Caco-2 (cell line): ENCODE measurements around the gene PDCD6IP. TPM values are rescaled to one million over a fixed set of nuclear protein-coding genes. Genes with fewer than 3 reads are reported as not detected.

Experiments
- BruUV-seq: library from RNA; stranded (reverse); fragments of 400-500 nt; replicated peaks from 2 replicates; lab custom pipeline; 2021; lab: Mats Ljungman, UMichigan
- CTCF ChIA-PET: fragments of 300-600 bp; sonication (Branson Sonifier 250); formaldehyde crosslinking; loops from one replicate; lab custom pipeline; 2022; ENCODE audit warnings: antibody characterized with exemption; lab: Charles Lee
- POLR2A ChIA-PET: fragments of 300-600 bp; sonication (Branson Sonifier 250); formaldehyde crosslinking; loops from one replicate; lab custom pipeline; 2022; ENCODE audit warnings: antibody characterized with exemption; lab: Charles Lee
- DNase-seq, 2 experiments: peaks; one replicate each; pipeline versions ENCODE4 v3.0.0 to v3.0.0-alpha.2; 2020 to 2022
- H3K27me3 ChIP-seq: replicated peaks from 2 replicates; pipeline ENCODE4 v1.6.0; 2011; ENCODE audit warnings: low read length; ENCODE audit not compliant: control insufficient read depth, insufficient read depth
- H3K36me3 ChIP-seq: 2 replicates; pipeline ENCODE4 v1.5.1; 2011; ENCODE audit warnings: low read length; ENCODE audit not compliant: control insufficient read depth, insufficient read depth
- H3K4me1 ChIP-seq: fragments of 250-450 bp; sonication (Bioruptor Pico); 2 replicates; pipeline ENCODE4 v1.5.1; 2020; ENCODE audit warnings: mild to moderate bottlenecking
- H3K4me3 ChIP-seq: 2 replicates; pipeline ENCODE4 v1.5.1; 2011; ENCODE audit warnings: low read depth, mild to moderate bottlenecking, control low read depth, low read length
- H3K9me3 ChIP-seq: fragments of 250-450 bp; sonication (Bioruptor Pico); 2 replicates; pipeline ENCODE4 v1.5.1; 2020; ENCODE audit warnings: mild to moderate bottlenecking, moderate library complexity
- H3K27ac Mint-ChIP-seq: one replicate; pipeline ENCODE4 v1.8.0; 2022; ENCODE audit warnings: mixed read lengths; ENCODE audit not compliant: unreplicated experiment
- H3K27me3 Mint-ChIP-seq: one replicate; pipeline ENCODE4 v1.8.0; 2022; ENCODE audit warnings: mixed read lengths; ENCODE audit not compliant: insufficient read depth, unreplicated experiment
- H3K36me3 Mint-ChIP-seq: one replicate; pipeline ENCODE4 v1.8.0; 2022; ENCODE audit warnings: mild to moderate bottlenecking, mixed read lengths; ENCODE audit not compliant: insufficient read depth, unreplicated experiment
- H3K4me1 Mint-ChIP-seq: one replicate; pipeline ENCODE4 v1.8.0; 2022; ENCODE audit warnings: low read depth, mixed read lengths; ENCODE audit not compliant: unreplicated experiment
- H3K4me3 Mint-ChIP-seq: one replicate; pipeline ENCODE4 v1.8.0; 2022; ENCODE audit warnings: mild to moderate bottlenecking, moderate library complexity, mixed read lengths; ENCODE audit not compliant: unreplicated experiment
- H3K9me3 Mint-ChIP-seq: one replicate; pipeline ENCODE4 v1.8.0; 2022; ENCODE audit warnings: mixed read lengths; ENCODE audit not compliant: unreplicated experiment
- intact Hi-C: fragments of 100-400 bp; cut with micrococcal nuclease; formaldehyde crosslinking; loops from one replicate; pipeline ENCODE4 v1.10.0; 2022; ENCODE audit not compliant: unreplicated experiment
- total RNA-seq: library from RNA; stranded (reverse); gene quantifications from 2 replicates; pipeline ENCODE4 v1.2.3, GENCODE V29; 2022
- TF ChIP-seq, protein P1 (sequence below), 2 experiments: fragments of 200-600 bp in 1 of 2; IDR thresholded peaks; 1 replicate in 1 of 2; 2 replicates in 1 of 2; pipeline versions ENCODE4 v1.5.1 to v1.8.0; 2011 to 2022; ENCODE audit warnings: antibody characterized with exemption in 1 of 2, control low read depth in 1 of 2, inconsistent platforms in 1 of 2, low read depth in 1 of 2, low read length in 1 of 2, mild to moderate bottlenecking in 1 of 2, moderate library complexity in 1 of 2; ENCODE audit not compliant: insufficient read depth in 1 of 2, severe bottlenecking in 1 of 2, unreplicated experiment in 1 of 2

Gene PDCD6IP
- total RNA-seq, 1 experiment from 2014 or later: 185 TPM

DNA sequence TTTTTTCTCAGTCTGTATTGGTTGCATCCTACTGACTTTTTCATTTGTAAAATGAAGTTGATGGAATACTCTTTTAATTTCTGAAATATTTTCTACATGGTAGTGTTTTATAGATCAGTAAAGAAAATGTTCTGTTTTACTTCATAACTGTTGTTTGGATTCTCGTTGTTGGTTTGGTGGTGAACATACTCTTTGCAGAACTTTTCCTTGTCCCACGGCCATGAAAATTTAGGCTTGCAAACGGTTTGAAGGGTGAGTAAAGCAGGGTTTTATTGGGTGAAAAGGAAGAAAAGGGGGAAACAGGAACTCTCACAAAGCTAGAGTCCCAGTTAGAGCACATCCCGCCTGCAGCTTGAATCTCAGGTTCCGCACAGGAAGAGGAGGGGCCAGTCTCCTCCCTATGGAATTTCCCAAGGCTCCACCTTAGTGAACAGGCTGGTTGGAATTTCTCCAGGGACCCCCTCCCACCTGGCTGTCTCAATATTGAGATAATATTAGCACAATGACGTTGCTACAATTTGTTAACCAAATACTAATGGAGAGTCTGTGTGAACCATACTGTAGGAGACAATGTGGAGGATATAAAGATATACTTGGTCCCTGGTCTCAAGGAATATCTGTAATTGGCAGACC, 5.6 kb downstream of the PDCD6IP start:
- Histone ChIP-seq H3K4me3 (no peak overlapping the region), H3K27me3 (no peaks in the 10 kb centered on the region), H3K9me3 (no peaks in the 10 kb centered on the region; the same call in 1 of the 2 replicates), H3K4me1 (peaks cover 10% of the 10 kb centered on the region; the same call in 1 of the 2 replicates), H3K36me3 (peaks cover 1% of the 10 kb centered on the region)
- ChIA-PET CTCF (no interaction called here), POLR2A (no interaction called here)
- Mint-ChIP-seq H3K9me3 (peaks cover 14% of the 10 kb centered on the region), H3K36me3 (peaks cover 38% of the 10 kb centered on the region), H3K27ac (peak overlapping the region; percentile 35), H3K4me1 (no peaks in the 10 kb centered on the region), H3K27me3 (no peaks in the 10 kb centered on the region), H3K4me3 (no peak overlapping the region)
- DNase-seq: peak in 1 of 2 experiments; percentile 24
- TF ChIP-seq, protein P1, sequence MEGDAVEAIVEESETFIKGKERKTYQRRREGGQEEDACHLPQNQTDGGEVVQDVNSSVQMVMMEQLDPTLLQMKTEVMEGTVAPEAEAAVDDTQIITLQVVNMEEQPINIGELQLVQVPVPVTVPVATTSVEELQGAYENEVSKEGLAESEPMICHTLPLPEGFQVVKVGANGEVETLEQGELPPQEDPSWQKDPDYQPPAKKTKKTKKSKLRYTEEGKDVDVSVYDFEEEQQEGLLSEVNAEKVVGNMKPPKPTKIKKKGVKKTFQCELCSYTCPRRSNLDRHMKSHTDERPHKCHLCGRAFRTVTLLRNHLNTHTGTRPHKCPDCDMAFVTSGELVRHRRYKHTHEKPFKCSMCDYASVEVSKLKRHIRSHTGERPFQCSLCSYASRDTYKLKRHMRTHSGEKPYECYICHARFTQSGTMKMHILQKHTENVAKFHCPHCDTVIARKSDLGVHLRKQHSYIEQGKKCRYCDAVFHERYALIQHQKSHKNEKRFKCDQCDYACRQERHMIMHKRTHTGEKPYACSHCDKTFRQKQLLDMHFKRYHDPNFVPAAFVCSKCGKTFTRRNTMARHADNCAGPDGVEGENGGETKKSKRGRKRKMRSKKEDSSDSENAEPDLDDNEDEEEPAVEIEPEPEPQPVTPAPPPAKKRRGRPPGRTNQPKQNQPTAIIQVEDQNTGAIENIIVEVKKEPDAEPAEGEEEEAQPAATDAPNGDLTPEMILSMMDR (IDR thresholded peaks at IDR 0.05; ENCODE audit: insufficient read depth in 1 of 2, low read depth in 1 of 2, low read length in 1 of 2, severe bottlenecking in 1 of 2, unreplicated experiment in 1 of 2): no peak
- intact Hi-C loops: no loop called here
- BruUV-seq: no TSS peak

DNA sequence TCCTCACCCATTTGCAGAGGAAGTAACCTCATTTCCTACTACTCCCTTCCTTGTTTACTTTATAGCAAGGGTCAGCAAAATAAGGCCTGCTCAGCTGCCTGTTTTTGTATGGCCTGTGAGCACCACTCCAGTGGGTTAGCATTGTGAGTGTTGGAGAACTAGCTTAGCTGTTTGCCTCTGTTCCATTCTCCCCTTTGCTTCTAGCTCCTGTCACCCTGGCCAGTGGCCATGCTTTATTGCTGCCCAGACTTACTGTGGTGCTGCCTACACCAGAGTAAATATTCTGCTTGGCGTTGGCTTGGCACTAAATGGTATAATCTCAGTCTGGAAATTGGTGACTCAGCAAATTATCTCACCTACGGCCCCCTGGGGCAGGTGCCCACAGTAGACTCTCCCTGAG, 8.8 kb downstream of the PDCD6IP start:
- BruUV-seq: no TSS peak
- intact Hi-C loops: no loop called here
- DNase-seq: no peak
- ChIA-PET POLR2A (no interaction called here), CTCF (no interaction called here)
- Histone ChIP-seq H3K4me3 (no peak overlapping the region), H3K27me3 (no peaks in the 10 kb centered on the region), H3K4me1 (no peaks in the 10 kb centered on the region), H3K9me3 (no peaks in the 10 kb centered on the region; the same call in 1 of the 2 replicates), H3K36me3 (peaks cover 1% of the 10 kb centered on the region)
- H3K27me3 Mint-ChIP-seq: no peaks in the 10 kb centered on the region
- peaks cover 14% of the 10 kb centered on the region for H3K9me3 Mint-ChIP-seq
- no peak overlapping the region for H3K27ac Mint-ChIP-seq
- no peak overlapping the region for H3K4me3 Mint-ChIP-seq
- no peaks in the 10 kb centered on the region for H3K4me1 Mint-ChIP-seq
- peaks cover 33% of the 10 kb centered on the region for H3K36me3 Mint-ChIP-seq
- TF ChIP-seq, protein P1 (IDR thresholded peaks at IDR 0.05; ENCODE audit: insufficient read depth in 1 of 2, low read depth in 1 of 2, low read length in 1 of 2, severe bottlenecking in 1 of 2, unreplicated experiment in 1 of 2): no peak

DNA sequence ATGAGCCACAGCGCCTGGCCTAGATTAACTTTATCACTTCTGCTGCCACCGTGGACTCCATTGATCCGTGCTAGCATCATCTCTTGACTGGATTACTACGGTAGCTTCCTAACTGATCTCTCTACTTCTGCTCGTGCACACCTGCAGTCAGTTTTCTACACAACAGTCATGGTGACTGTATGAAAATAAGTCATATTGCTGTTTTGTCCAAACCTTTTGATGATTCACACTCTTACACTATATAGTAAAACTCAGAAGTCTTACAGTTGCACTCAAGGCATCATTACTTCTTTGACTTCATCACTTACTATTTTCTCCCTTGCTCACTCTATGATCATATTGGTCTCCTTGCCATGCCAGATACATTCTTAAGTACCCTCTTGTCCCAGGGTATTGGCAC, 10.1 kb downstream of the PDCD6IP start:
- no TSS peak for BruUV-seq
- intact Hi-C loops: no loop called here
- POLR2A ChIA-PET: no interaction called here

More for the DNA sequence above, 10.1 kb downstream of the PDCD6IP start:
- CTCF ChIA-PET: no interaction called here
- H3K4me1 Mint-ChIP-seq: no peaks in the 10 kb centered on the region
- no peak overlapping the region for H3K27ac Mint-ChIP-seq
- H3K36me3 Mint-ChIP-seq: peaks cover 25% of the 10 kb centered on the region
- peaks cover 4% of the 10 kb centered on the region for H3K9me3 Mint-ChIP-seq
- Histone ChIP-seq H3K4me3 (no peak overlapping the region), H3K9me3 (no peaks in the 10 kb centered on the region; the same call in 1 of the 2 replicates), H3K4me1 (no peaks in the 10 kb centered on the region), H3K27me3 (no peaks in the 10 kb centered on the region), H3K36me3 (no peaks in the 10 kb centered on the region; the same call in 1 of the 2 replicates)
- H3K27me3 Mint-ChIP-seq: no peaks in the 10 kb centered on the region
- H3K4me3 Mint-ChIP-seq: no peak overlapping the region
- TF ChIP-seq, protein P1 (IDR thresholded peaks at IDR 0.05; ENCODE audit: insufficient read depth in 1 of 2, low read depth in 1 of 2, low read length in 1 of 2, severe bottlenecking in 1 of 2, unreplicated experiment in 1 of 2): no peak
- DNase-seq: no peak
